HL-60 (cell line): ENCODE data around the gene GATC.

Experiments used
- DNase-seq, 2 experiments: peaks; one replicate each; pipeline ENCODE4 v3.0.0-alpha.2; 2010 to 2020; ENCODE audit warnings: low read depth in 1 of 2, low spot score in 1 of 2
- H3K27ac ChIP-seq: fragments of 250-450 bp; sonication (Bioruptor Pico); replicated peaks from 2 replicates; pipeline ENCODE4 v1.5.1; 2020; ENCODE audit warnings: mild to moderate bottlenecking, moderate library complexity
- H3K27me3 ChIP-seq: fragments of 250-450 bp; sonication (Bioruptor Pico); 2 replicates; pipeline ENCODE4 v1.5.1; 2021; ENCODE audit warnings: mild to moderate bottlenecking, moderate library complexity; ENCODE audit not compliant: insufficient read depth, poor library complexity, severe bottlenecking
- H3K4me3 ChIP-seq: replicated peaks from 2 replicates; pipeline ENCODE4 v1.5.1; 2011; ENCODE audit warnings: mild to moderate bottlenecking, control low read depth, low read length; ENCODE audit not compliant: insufficient read depth
- GABPA ChIP-seq: IDR thresholded peaks from 2 replicates; pipeline ENCODE4 v1.6.1; 2012; ENCODE audit warnings: low read depth
- POLR2AphosphoS5 ChIP-seq: IDR thresholded peaks from 2 replicates; pipeline ENCODE4 v1.6.1; 2012; ENCODE audit warnings: low read depth
- SPI1 ChIP-seq: IDR thresholded peaks from 2 replicates; pipeline ENCODE4 v1.6.1; 2012; ENCODE audit warnings: low read depth, mild to moderate bottlenecking, borderline replicate concordance
- TF ChIP-seq, protein P1 (sequence below): IDR thresholded peaks from one replicate; pipeline ENCODE4 v1.5.1; 2011; ENCODE audit warnings: low read length, control low read depth, inconsistent platforms; ENCODE audit not compliant: insufficient read depth
- TF ChIP-seq, protein P2 (sequence below): IDR thresholded peaks from 2 replicates; pipeline ENCODE4 v1.6.1; 2012; ENCODE audit warnings: low read depth; ENCODE audit not compliant: insufficient replicate concordance

Gene GATC

DNA sequence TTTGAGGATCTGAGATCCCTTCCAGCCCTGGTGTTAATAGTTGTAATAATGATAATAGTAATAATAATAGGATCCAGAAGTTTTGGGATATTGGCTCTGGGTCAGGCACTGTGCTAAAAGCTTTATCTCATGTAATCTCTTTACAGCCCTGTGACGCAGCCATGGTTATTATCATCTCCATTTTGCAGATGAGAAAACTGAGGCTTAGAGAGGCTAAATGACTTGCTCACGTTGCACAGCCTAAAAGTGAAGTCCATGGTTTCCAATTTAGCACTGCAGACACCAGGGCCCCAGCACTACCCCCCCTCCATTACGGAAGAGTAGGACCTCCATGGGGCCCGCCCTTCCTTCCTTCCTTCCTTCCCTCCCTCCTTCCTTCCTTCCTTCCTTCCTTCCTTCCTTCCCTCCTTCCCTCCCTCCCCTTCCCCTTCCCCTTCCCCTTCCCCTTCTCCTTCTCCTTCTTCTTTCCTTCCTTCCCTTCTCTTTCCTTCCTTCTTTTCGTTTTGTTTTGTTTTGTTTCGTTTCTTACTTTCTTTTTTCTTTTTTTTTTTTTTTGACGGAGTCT is 23.3 kb upstream of the GATC start:
- H3K27me3 ChIP-seq, result no peaks in the 10 kb centered on the region
- no peak for DNase-seq
- TF ChIP-seq POLR2AphosphoS5 (no peak), GABPA (no peak)
- TF ChIP-seq, protein P1, sequence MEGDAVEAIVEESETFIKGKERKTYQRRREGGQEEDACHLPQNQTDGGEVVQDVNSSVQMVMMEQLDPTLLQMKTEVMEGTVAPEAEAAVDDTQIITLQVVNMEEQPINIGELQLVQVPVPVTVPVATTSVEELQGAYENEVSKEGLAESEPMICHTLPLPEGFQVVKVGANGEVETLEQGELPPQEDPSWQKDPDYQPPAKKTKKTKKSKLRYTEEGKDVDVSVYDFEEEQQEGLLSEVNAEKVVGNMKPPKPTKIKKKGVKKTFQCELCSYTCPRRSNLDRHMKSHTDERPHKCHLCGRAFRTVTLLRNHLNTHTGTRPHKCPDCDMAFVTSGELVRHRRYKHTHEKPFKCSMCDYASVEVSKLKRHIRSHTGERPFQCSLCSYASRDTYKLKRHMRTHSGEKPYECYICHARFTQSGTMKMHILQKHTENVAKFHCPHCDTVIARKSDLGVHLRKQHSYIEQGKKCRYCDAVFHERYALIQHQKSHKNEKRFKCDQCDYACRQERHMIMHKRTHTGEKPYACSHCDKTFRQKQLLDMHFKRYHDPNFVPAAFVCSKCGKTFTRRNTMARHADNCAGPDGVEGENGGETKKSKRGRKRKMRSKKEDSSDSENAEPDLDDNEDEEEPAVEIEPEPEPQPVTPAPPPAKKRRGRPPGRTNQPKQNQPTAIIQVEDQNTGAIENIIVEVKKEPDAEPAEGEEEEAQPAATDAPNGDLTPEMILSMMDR, result no peak
- H3K27ac ChIP-seq, result no peak overlapping the region
- H3K4me3 ChIP-seq, result no peak overlapping the region

DNA sequence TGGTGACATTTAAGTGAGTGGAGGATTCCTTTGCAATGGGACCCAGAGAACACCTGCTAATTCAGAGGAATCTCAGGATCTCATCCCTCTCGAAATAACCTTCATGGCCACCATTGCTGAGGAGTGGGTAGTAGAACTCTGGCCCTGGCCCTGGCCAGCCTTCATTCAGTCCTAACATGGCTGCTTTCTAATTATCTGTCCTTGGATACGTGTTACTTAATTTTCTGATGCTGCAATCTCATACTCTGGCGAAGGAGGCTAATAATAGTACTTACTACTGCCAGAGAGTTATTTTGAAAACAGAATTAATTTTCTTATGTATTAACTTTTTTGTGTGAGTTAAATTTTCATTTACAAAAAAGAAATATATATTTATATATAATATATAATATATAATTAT is 20.4 kb upstream of the GATC start:
- TF ChIP-seq, protein P1, result no peak
- no peak for TF ChIP-seq SPI1
- TF ChIP-seq GABPA, result no peak
- TF ChIP-seq, protein P2, sequence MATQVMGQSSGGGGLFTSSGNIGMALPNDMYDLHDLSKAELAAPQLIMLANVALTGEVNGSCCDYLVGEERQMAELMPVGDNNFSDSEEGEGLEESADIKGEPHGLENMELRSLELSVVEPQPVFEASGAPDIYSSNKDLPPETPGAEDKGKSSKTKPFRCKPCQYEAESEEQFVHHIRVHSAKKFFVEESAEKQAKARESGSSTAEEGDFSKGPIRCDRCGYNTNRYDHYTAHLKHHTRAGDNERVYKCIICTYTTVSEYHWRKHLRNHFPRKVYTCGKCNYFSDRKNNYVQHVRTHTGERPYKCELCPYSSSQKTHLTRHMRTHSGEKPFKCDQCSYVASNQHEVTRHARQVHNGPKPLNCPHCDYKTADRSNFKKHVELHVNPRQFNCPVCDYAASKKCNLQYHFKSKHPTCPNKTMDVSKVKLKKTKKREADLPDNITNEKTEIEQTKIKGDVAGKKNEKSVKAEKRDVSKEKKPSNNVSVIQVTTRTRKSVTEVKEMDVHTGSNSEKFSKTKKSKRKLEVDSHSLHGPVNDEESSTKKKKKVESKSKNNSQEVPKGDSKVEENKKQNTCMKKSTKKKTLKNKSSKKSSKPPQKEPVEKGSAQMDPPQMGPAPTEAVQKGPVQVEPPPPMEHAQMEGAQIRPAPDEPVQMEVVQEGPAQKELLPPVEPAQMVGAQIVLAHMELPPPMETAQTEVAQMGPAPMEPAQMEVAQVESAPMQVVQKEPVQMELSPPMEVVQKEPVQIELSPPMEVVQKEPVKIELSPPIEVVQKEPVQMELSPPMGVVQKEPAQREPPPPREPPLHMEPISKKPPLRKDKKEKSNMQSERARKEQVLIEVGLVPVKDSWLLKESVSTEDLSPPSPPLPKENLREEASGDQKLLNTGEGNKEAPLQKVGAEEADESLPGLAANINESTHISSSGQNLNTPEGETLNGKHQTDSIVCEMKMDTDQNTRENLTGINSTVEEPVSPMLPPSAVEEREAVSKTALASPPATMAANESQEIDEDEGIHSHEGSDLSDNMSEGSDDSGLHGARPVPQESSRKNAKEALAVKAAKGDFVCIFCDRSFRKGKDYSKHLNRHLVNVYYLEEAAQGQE, result no peak
- no peak for TF ChIP-seq POLR2AphosphoS5
- H3K27me3 ChIP-seq, result no peaks in the 10 kb centered on the region
- H3K27ac ChIP-seq, result no peak overlapping the region
- no peak for DNase-seq
- no peak overlapping the region for H3K4me3 ChIP-seq

DNA sequence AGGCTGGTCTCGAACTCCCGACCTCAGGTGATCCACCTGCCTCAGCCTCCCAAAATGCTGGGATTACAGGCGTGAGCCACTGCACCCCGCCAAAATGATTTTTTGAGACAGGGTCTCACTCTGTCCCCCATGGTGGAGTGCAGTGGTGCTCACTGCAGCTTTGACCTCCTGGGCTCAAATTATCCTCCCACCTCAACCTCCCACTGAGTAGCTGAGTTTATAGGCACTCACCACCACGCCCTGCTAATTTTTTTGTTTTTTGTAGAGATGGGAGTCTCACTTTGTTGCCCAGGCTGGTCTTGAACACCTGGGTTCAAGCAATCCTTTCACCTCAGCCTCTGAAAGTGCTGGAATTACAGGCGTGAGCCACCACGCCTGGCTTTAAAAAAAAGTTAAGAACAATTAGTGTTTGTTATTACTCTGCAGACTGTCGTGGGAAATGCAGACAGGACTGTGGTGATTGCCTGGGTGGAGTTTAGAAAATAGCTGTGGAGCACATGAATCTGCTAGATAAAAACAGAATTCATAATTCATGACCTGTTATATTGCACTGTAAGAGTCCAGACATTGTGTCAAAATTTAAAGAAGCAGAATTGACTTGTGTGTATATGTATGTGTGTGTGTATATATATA is 17.5 kb upstream of the GATC start:
- Histone ChIP-seq H3K27me3 (no peaks in the 10 kb centered on the region), H3K27ac (no peak overlapping the region), H3K4me3 (no peak overlapping the region)
- TF ChIP-seq, protein P1, result no peak
- no peak for TF ChIP-seq SPI1
- no peak for TF ChIP-seq POLR2AphosphoS5
- TF ChIP-seq, protein P2, result no peak
- TF ChIP-seq GABPA, result no peak
- DNase-seq, result no peak
